GM15510 (cell line): Measurements from ENCODE around the gene ADAM23.

ENCODE experiments used
- POLR2A ChIP-seq: IDR thresholded peaks from 3 replicates; pipeline ENCODE4 v1.6.1; 2011; ENCODE audit warnings: borderline replicate concordance; ENCODE audit not compliant: insufficient read length; ENCODE audit errors: extremely low read depth

The ADAM23 gene, protein sequence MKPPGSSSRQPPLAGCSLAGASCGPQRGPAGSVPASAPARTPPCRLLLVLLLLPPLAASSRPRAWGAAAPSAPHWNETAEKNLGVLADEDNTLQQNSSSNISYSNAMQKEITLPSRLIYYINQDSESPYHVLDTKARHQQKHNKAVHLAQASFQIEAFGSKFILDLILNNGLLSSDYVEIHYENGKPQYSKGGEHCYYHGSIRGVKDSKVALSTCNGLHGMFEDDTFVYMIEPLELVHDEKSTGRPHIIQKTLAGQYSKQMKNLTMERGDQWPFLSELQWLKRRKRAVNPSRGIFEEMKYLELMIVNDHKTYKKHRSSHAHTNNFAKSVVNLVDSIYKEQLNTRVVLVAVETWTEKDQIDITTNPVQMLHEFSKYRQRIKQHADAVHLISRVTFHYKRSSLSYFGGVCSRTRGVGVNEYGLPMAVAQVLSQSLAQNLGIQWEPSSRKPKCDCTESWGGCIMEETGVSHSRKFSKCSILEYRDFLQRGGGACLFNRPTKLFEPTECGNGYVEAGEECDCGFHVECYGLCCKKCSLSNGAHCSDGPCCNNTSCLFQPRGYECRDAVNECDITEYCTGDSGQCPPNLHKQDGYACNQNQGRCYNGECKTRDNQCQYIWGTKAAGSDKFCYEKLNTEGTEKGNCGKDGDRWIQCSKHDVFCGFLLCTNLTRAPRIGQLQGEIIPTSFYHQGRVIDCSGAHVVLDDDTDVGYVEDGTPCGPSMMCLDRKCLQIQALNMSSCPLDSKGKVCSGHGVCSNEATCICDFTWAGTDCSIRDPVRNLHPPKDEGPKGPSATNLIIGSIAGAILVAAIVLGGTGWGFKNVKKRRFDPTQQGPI

DNA sequence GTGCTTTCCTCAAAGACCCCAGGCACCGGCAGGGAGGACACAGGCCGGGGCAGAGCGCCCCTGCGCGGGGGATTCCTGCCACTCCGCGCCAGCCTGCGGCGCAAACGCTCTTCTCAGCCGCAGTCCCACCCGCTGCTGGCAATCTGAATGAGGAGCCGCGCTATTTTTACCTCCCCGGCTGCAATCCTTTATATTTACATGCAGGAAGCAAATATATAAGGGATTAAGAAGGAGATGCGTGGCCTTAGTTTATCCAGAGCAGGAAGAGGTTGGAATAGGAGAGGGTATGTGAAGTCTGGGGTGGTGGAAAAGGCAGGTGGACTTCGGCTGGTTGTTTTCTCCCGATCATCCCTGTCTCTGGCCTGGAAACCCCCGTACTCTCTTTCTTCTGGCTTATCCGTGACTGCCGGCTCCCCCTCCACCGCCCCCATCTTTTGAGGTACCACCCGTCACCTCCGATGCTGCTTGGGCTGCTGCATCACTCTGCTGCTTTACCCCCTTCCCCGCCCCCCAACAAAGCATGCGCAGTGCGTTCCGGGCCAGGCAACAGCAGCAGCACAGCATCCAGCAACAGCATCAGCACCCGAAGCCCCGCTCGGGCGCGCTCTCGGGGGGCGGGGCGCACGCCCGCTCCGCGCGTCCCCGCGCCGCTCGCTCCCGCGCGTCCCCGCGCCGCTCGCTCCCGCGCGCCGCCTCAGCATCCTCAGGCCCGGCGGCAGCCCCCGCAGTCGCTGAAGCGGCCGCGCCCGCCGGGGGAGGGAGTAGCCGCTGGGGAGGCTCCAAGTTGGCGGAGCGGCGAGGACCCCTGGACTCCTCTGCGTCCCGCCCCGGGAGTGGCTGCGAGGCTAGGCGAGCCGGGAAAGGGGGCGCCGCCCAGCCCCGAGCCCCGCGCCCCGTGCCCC lies at the start of gene ADAM23:
ADAM23 (plus strand) TSS at position 700 of the 902 bp plus-strand sequence. CDS start 335 bp downstream, outside the sequence.
- peak; percentile 53 for TF ChIP-seq POLR2A

- TF ChIP-seq POLR2A, result no peak
Measured at GRCh38 chr2:206396211-206396610, 47.1 kb upstream of the ADAM23 start.

- no peak for TF ChIP-seq POLR2A
Measured at GRCh38 chr2:206408323-206409320, 34.7 kb upstream of the ADAM23 start.

DNA sequence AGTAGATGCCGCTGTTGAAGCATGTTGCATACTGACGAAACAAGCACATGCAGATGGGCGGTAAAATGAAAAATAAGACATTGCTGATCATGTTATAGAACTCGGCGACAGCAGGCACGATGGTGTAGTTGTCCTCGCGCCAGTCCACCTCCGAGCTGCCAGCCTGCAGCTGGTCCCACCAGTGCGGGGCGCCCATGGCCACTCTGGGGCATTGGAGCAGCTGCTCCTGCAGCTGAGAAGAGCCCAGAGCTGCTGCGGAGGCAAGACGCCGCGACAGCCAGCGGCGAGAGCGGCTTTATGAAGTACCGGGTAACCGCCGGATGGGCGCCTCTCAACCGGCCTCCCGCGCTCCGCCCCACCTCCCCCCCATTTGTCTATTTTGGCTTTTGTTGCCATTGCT lies 32.6 kb upstream of the ADAM23 start:
- no peak for TF ChIP-seq POLR2A

DNA sequence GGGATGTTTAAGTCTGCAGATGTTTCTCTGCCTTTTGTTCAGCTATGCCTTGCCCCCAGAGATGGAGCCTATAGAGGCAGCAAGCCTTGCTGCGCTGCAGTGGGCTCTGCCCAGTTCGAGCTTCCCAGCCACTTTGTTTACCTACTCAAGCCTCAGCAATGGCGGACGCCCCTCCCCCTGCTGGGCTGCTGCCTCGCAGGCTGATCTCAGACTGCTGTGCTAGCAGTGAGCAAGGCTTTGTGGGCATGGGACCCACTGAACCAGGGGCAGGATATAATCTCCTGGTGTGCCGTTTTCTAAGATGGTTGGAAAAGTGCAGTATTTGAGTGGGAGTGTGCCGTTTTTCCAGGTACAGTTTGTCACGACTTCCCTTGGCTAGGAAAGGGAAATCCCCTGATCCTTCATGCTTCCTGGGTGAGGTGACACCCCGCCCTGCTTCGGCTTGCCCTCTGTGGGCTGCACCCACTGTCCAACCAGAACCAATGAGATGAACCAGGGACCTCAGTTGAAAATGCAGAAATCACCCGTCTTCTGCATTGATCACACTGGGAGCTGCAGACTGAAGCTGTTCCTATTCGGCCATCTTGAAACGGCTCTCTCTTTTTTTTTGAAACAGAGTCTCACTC lies 27.6 kb upstream of the ADAM23 start:
- TF ChIP-seq POLR2A, result no peak

GRCh38 chr2:206418968-206419367 lies 24.4 kb upstream of the ADAM23 start:
- TF ChIP-seq POLR2A, result no peak

DNA sequence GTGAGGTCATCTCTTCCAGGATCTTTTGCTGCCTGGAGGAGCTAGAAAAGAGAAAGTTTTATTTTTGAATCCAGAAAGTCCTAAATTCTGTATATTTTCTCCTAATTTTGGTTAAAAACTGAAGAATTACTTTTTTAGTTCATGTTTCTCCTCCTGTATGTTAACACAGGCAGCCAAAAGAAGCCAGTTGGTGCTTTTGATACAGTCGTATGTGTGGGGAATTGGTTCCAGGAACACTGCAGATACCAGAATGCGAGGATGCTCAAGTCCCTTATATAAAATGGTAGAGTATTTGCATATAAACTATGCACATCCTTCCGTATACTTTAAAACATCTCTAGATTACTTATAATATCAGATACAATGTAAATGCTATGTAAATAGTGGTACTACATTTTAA lies 22.6 kb upstream of the ADAM23 start:
- no peak for TF ChIP-seq POLR2A

DNA sequence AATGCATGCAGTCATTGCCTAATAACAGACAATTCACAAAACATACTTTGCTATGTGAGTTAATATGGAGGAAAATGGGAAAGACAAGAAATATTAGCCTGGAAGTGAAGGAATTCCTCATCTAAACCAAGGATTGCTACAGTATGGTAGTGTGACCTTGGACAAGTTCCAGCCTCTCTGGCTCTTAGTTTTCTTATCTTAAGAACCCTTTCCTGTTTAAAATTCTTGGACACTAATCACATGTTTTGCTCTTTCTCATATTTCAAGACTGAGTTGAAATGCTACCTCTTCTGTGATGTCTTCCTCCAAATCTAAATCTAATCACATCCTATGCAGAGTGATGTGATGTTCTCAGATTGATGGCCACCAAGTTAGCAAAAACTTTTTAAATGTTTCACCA lies 20.8 kb upstream of the ADAM23 start:
- no peak for TF ChIP-seq POLR2A

- TF ChIP-seq POLR2A, result no peak
Measured at GRCh38 chr2:206423147-206423546, 20.2 kb upstream of the ADAM23 start.

GRCh38 chr2:206424134-206424533 lies 19.2 kb upstream of the ADAM23 start:
- no peak for TF ChIP-seq POLR2A

DNA sequence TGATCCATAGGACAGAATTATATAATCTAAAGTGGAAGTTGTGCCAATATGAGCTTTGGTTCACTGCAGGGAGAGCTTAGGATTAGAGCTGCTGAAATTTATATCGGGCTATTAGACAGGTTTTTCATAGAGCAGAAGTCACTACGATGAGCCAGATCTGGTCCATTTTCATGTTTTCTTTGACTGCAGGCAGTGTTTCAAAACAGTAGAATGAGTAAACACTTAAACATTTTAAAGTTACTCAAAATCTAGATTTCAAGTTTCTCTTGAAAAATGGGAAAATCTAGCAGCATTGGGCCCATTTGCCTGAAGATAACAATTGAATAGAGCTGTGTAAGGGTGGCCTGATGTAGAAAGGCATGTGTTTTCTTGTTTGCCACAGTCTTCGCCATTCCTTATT lies 14.5 kb upstream of the ADAM23 start:
- TF ChIP-seq POLR2A, result no peak

DNA sequence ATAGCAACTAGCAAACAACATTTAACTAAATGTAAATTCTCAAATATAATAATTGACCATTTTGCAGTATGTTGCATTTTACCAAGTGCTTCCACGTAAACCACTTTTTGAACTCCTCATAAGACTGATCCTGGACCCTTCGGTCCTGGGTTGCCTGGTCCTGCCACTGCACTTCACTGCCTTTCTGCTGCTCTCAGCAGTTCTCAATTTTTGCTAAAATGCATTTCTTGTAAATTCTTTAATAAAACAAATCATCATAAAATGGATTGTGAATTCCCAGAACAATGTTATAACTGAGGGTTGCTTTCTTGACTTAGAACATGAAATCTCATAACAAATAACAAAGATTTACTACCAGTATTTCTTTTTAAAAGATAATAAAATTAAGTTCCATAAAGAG lies 12.9 kb upstream of the ADAM23 start:
- TF ChIP-seq POLR2A, result no peak

DNA sequence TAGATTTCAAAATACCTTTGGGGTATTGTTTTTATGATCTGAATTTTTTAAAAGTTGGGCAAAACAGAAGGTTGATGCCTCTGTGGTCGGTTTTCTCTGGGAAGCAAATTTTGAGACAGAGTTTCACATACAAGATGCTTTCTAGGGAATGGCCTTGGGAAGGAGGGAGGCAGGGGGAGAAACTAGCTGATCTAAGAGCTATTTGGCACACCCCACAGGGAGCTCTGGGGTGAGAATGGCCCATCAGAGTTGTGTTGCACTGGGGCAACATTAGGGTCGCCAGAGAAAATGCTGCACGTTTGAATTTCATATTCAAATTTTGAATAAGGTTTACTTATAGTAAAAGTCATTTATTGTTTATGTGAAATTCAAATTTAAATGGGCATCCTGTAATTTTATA lies 11.9 kb upstream of the ADAM23 start:
- no peak for TF ChIP-seq POLR2A
